ENCODE measurements around the gene LRMDA. TPM values are rescaled to one million over a fixed set of nuclear protein-coding genes. Genes with fewer than 3 reads are reported as not detected.

LRMDA gene
- total RNA-seq, 1 experiment from 2014 or later: 0.10 TPM

DNA sequence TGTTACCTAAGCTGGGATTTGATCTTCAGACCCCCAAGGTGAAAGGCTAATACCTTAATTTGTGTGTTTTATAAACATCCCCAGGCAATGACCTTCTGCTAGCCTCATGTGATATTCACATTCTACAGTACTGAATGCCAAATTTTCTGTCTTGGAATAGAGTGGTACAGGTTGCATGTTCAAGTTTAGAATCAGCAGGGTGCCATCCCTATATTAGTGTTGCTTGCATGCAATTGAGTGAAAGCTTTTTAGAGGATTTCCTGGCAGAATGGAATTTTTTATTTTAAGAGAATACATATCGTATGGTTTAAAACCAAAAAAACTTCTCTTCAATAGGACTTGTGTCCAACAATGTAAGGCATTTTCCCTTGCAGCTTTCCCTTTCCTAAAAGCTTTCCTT is 107.3 kb downstream of the LRMDA start:
- DNase-seq (ENCODE audit: low spot score): no peak

DNA sequence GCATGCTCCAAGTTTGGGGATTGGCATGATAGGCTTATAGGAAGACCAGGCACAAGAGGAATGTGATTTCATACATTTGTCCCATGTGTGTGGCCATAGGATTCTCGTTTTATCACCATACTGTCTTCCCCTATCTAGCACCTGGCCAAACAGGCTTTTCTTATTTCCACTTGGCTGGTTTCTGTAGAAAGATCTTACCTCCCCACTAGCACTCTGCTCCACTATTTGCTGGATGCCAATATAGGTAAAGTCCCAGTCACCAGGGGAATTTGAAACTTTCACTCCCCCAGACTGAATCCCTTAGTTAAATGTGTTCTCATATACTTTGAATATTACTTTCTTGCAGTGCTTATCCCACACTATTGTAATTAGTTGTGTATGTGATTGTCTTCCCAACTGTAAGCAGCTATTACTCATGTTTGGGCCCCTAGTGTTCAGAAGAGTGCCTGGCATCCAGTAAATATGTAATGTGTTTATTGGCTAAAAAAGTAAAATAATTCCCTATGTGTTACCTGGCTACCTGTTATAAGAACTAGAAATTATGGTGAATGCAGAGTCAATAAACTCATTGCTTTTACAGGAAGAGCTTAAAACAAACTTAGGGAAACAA is 109.0 kb downstream of the LRMDA start:
- no peak for DNase-seq (ENCODE audit: low spot score)

DNA sequence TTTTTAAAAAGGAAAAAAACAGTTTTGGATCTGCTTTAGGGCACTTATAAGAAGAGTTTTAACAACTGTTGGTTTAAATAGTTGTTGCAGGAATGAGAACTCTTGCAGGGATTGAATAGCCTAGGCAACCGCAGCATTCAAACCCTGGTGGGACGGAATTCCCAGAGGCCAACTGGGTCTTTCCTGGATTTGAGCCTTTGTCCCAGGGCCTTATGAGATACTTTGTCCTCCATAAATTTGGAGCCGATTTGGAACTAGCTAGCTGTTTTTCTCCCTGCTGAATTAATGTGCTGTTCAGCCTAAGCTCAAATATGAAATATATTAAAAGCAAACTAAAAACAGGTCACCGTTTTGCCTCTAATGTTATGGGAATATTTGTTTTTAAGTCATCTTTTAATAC is 109.6 kb downstream of the LRMDA start:
- no peak for DNase-seq (ENCODE audit: low spot score)

- no peak for DNase-seq (ENCODE audit: low spot score)
These were observed 110.0 kb downstream of the LRMDA start for GRCh38 chr10:75541411-75541810.

DNA sequence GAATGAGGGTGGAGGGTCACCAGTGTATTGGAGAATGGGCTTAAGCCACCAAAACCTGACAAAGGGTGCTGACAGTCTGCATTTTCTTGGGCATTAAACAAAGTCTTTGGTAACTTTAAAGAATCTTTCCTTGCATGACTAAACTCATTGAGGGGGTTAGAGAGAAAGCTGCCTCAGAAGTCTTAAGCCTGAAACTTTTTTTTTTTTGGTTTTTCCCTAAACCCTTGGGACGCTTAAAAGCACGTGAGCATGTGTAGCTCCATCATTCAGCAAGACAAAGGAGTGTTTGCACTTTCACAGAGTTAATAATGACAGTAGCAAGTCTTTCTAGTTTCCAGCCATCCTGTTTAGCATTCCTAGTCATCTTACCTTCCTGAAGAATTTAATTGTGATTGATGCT is 110.7 kb downstream of the LRMDA start:
- no peak for DNase-seq (ENCODE audit: low spot score)

- DNase-seq (ENCODE audit: low spot score): peak; percentile 13
These were observed 111.5 kb downstream of the LRMDA start for GRCh38 chr10:75542906-75543305.

DNA sequence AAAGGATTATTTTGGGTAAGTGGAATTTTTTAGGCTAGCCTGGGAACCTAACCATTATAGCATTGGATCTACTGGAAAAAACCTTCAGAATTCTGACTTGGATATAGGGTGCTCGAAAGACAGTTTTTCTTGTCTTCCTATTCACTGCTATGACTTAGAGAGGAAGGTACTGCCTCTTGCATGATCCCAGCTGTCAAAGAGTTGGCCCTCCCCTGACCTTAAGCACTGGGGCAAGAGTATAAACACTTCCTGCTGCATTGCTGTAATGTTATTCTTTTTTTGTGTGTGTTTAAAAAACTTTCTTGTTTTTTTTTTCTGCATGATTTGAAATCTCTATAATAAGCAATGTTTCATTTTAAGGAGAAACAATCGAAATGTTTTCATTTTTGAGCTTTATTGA is 113.0 kb downstream of the LRMDA start:
- DNase-seq (ENCODE audit: low spot score): peak; percentile 29

GRCh38 chr10:75544993-75545706 is 113.7 kb downstream of the LRMDA start:
- DNase-seq (ENCODE audit: low spot score): no peak

- no peak for DNase-seq (ENCODE audit: low spot score)
These were observed 114.6 kb downstream of the LRMDA start for GRCh38 chr10:75546004-75546403.

GRCh38 chr10:75547391-75548298 is 116.2 kb downstream of the LRMDA start:
- DNase-seq (ENCODE audit: low spot score): peak; percentile 94

GRCh38 chr10:75548356-75548755 is 116.9 kb downstream of the LRMDA start:
- DNase-seq (ENCODE audit: low spot score): no peak

GRCh38 chr10:75550191-75550590 is 118.8 kb downstream of the LRMDA start:
- no peak for DNase-seq (ENCODE audit: low spot score)

GRCh38 chr10:75552171-75552570 is 120.7 kb downstream of the LRMDA start:
- DNase-seq (ENCODE audit: low spot score): no peak

- DNase-seq (ENCODE audit: low spot score): no peak
These were observed 122.1 kb downstream of the LRMDA start for GRCh38 chr10:75553550-75553949.

GRCh38 chr10:75555323-75555722 is 123.9 kb downstream of the LRMDA start:
- no peak for DNase-seq (ENCODE audit: low spot score)

DNA sequence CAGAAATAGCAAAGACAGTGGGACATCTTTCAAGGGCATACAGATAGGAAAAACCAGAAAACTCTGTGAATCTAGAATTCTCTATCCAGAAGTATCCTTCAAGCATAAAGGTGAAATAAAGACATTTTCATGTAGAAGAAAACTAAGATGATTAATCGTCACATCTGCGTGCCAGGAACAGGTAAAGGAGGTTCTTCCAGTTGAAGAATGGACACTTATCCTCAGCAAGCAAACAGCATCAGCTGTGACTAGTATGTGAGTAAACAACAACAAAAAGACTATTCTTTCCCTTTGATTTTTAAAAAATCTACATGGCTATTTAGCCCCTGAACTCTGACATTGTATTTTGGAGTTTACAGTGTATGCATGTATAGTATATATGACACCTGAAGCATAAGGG is 124.9 kb downstream of the LRMDA start:
- DNase-seq (ENCODE audit: low spot score): no peak

- no peak for DNase-seq (ENCODE audit: low spot score)
These were observed 134.1 kb downstream of the LRMDA start for GRCh38 chr10:75565286-75566251.

DNA sequence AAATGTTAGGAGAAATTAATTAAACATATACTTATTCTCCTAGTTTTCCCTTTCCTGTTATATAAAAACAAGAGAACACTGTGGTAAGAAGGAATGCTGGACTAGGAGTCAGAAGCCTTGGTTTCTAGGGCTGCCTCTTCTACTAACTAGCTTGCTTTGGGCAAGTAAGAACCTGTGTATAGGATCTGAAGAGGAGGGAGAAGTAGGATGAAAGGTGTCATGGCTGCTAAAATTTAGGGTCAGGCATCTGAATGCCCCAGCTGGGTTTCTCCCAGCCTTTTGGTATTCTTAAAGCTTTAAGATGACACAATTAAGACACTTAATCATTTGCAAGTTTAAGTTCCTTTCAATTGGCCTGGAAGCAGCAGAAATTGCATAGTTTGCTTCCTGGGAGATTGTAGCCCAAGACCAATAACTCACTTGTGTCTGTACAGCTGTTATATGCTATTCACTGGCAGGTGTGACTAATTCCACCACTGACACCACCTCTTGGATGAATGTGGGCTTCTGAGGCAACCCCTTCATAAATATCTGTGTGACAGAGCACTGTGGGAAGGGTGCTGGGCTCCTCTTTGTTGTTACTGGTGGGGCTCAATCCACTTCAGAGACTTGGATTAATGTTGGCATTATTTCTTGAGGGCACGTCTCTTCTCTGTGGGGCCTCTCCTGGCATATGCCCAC is 137.2 kb downstream of the LRMDA start:
- DNase-seq (ENCODE audit: low spot score): no peak

- DNase-seq (ENCODE audit: low spot score): no peak
These were observed 138.1 kb downstream of the LRMDA start for GRCh38 chr10:75569506-75569905.

- DNase-seq (ENCODE audit: low spot score): no peak
These were observed 141.1 kb downstream of the LRMDA start for GRCh38 chr10:75572478-75572877.

DNA sequence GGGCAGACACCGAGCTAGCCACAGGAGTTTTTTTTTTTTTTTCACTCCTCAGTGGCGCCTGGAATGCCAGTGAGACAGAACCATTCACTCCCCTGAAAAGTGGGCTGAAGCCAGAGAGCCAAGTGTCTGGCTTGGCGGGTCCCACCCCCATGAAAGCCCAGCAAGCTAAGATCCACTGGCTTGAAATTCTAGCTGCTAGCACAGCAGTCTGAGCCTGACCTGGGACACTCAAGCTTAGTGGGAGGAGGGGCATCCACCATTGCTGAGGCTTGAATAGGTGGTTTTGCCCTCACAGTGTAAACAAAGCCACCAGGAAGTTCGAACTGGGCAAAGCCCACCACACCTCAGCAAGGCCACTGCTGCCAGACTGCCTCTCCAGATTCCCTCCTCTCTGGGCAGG is 144.5 kb downstream of the LRMDA start:
- no peak for DNase-seq (ENCODE audit: low spot score)
